ENCODE measurements around the gene INTS11.

- TF ChIP-seq CTCF (IDR thresholded peaks at IDR 0.05), result no peak
- TF ChIP-seq EZH2 (IDR thresholded peaks at IDR 0.05; ENCODE audit: borderline replicate concordance, insufficient read depth, low read depth, low read length, poor library complexity, severe bottlenecking), result no peak
Observed at GRCh38 chr1:1302951-1303509, 21.4 kb downstream of the INTS11 start.
